HCT116 (cell line): ENCODE results near the gene CYB5B. TPM values are rescaled to one million over a fixed set of nuclear protein-coding genes. Genes with fewer than 3 reads are reported as not detected.

Experiments used
- ATAC-seq: fragments of 200-7000 bp; cut with Tn5 transposase; 2 replicates; pipeline ENCODE4 v1.9.1; 2020; ENCODE audit warnings: mild to moderate bottlenecking, moderate library complexity
- BruUV-seq: library from RNA; stranded (reverse); fragments of 400-500 nt; replicated peaks from 2 replicates; lab custom pipeline; 2021; lab: Mats Ljungman, UMichigan
- CTCF ChIA-PET: fragments of 300-600 bp; sonication (Branson Sonifier 250); formaldehyde crosslinking; loops from one replicate; lab custom pipeline; 2021; ENCODE audit warnings: antibody characterized with exemption; lab: Charles Lee
- POLR2A ChIA-PET: fragments of 300-600, 350-600 bp; sonication (Branson Sonifier 250); formaldehyde crosslinking; loops from one replicate; lab custom pipeline; 2021; ENCODE audit warnings: antibody characterized with exemption; lab: Charles Lee
- RAD21 ChIA-PET, 2 experiments: fragments of 300-600 bp; sonication (Branson Sonifier 250); formaldehyde crosslinking; loops; one replicate each; lab custom pipeline; 2023; ENCODE audit warnings: low total read pairs in 2 of 2; ENCODE audit not compliant: uncharacterized antibody in 2 of 2, unreplicated experiment in 2 of 2, low non-redundant PET in 1 of 2; lab: Charles Lee
- DNase-seq: peaks from one replicate; pipeline ENCODE4 v3.0.0-alpha.2; 2010; ENCODE audit warnings: low read depth, low spot score
- H2AFZ ChIP-seq: fragments of 200-600 bp; shearing (Covaris generic), sonication (generic); 2 replicates; pipeline ENCODE4 v1.6.1; 2017; ENCODE audit warnings: low read depth, mixed run types, mixed read lengths, antibody characterized with exemption, low read length; ENCODE audit not compliant: poor library complexity, severe bottlenecking
- H3K27ac ChIP-seq: 2 replicates; pipeline ENCODE4 v1.5.1; 2012; ENCODE audit warnings: low read depth, low read length
- H3K27me3 ChIP-seq: fragments of 200-600 bp; sonication (generic); 2 replicates; pipeline ENCODE4 v1.6.1; 2016; ENCODE audit warnings: mixed run types, low read length, mixed read lengths; ENCODE audit not compliant: insufficient read depth
- H3K36me3 ChIP-seq, 2 experiments: fragments of 200-500 bp in 1 of 2; fragments of 200-600 bp in 1 of 2; sonication (Bioruptor generic) in 1 of 2; sonication (generic) in 1 of 2; 2 replicates each; pipeline versions ENCODE4 v1.5.1 to v1.6.1; 2014 to 2016; ENCODE audit warnings: low read length in 2 of 2, inconsistent platforms in 1 of 2, mixed read lengths in 1 of 2, mixed run types in 1 of 2; ENCODE audit not compliant: insufficient read depth in 2 of 2, control insufficient read depth in 1 of 2
- H3K4me1 ChIP-seq, 2 experiments: fragments of 200-600 bp in 1 of 2; sonication (generic) in 1 of 2; 2 replicates each; pipeline versions ENCODE4 v1.5.1 to v1.6.1; 2012 to 2017; ENCODE audit warnings: low read length in 2 of 2, inconsistent platforms in 1 of 2, mild to moderate bottlenecking in 1 of 2, mixed read lengths in 1 of 2, mixed run types in 1 of 2, moderate library complexity in 1 of 2; ENCODE audit not compliant: insufficient read depth in 2 of 2, control insufficient read depth in 1 of 2
- H3K4me2 ChIP-seq: fragments of 200-600 bp; sonication (generic); 2 replicates; pipeline ENCODE4 v1.6.1; 2017; ENCODE audit warnings: mixed run types, low read length, mixed read lengths
- H3K4me3 ChIP-seq, 2 experiments: fragments of 200-600 bp in 1 of 2; sonication (generic) in 1 of 2; replicated peaks in 1 of 2; 2 replicates each; pipeline ENCODE4 v1.5.1; 2011 to 2016; ENCODE audit warnings: low read length in 2 of 2, control low read depth in 1 of 2, low read depth in 1 of 2, mild to moderate bottlenecking in 1 of 2, mixed read lengths in 1 of 2, mixed run types in 1 of 2
- H3K79me2 ChIP-seq: fragments of 200-600 bp; sonication (generic); 2 replicates; pipeline ENCODE4 v1.6.1; 2017; ENCODE audit warnings: mild to moderate bottlenecking, mixed run types, low read length, moderate library complexity, mixed read lengths; ENCODE audit not compliant: insufficient read depth
- H3K9ac ChIP-seq: fragments of 200-600 bp; sonication (generic); 2 replicates; pipeline ENCODE4 v1.6.1; 2016; ENCODE audit warnings: low read length, mixed read lengths
- H3K9me2 ChIP-seq: fragments of 200-600 bp; sonication (generic), shearing (Covaris generic); 2 replicates; pipeline ENCODE4 v1.6.1; 2017; ENCODE audit warnings: mixed run types, mild to moderate bottlenecking, moderate library complexity; ENCODE audit not compliant: insufficient read depth
- H3K9me3 ChIP-seq, 2 experiments: fragments of 200-500 bp in 1 of 2; fragments of 200-600 bp in 1 of 2; sonication (Bioruptor generic) in 1 of 2; sonication (generic) in 1 of 2; 2 replicates each; pipeline ENCODE4 v1.6.1; 2014 to 2017; ENCODE audit warnings: low read length in 2 of 2, mixed read lengths in 2 of 2, inconsistent platforms in 1 of 2, low read depth in 1 of 2, mild to moderate bottlenecking in 1 of 2, mixed run types in 1 of 2, moderate library complexity in 1 of 2; ENCODE audit not compliant: control insufficient read depth in 1 of 2, insufficient read depth in 1 of 2
- H4K20me1 ChIP-seq: fragments of 200-600 bp; sonication (generic), shearing (Covaris generic); 2 replicates; pipeline ENCODE4 v1.6.1; 2017; ENCODE audit warnings: mixed run types, mild to moderate bottlenecking, moderate library complexity; ENCODE audit not compliant: insufficient read depth
- CBX3 ChIP-seq: IDR thresholded peaks from 2 replicates; pipeline ENCODE4 v1.6.1; 2012; ENCODE audit warnings: low read depth
- ELF1 ChIP-seq: IDR thresholded peaks from 2 replicates; pipeline ENCODE4 v1.6.1; 2012; ENCODE audit warnings: low read depth, borderline replicate concordance
- EZH2 ChIP-seq: fragments of 200-600 bp; sonication (generic); IDR thresholded peaks from 2 replicates; pipeline ENCODE4 v1.6.1; 2017; ENCODE audit warnings: antibody characterized with exemption, mixed run types
- FOSL1 ChIP-seq: IDR thresholded peaks from 2 replicates; pipeline ENCODE4 v1.6.1; 2012; ENCODE audit warnings: low read depth
- SP1 ChIP-seq: IDR thresholded peaks from 2 replicates; pipeline ENCODE4 v1.6.1; 2012; ENCODE audit warnings: low read depth
- ZFX ChIP-seq: fragments of 450-650 bp; IDR thresholded peaks from 2 replicates; pipeline ENCODE4 v1.6.1; 2017
- ZNF274 ChIP-seq: fragments of 200-500 bp; sonication (Bioruptor generic); IDR thresholded peaks from 2 replicates; pipeline ENCODE4 v1.6.1; 2014; ENCODE audit warnings: mild to moderate bottlenecking, low read depth, low read length, inconsistent platforms
- intact Hi-C: fragments of 100-400 bp; cut with micrococcal nuclease; formaldehyde crosslinking; loops from 2 replicates; pipeline ENCODE4 v1.10.0; 2022
- total RNA-seq: library from RNA; stranded (reverse); gene quantifications from one replicate; pipeline ENCODE4 v1.2.1, GENCODE V29; 2021; ENCODE audit not compliant: unreplicated experiment
- TF ChIP-seq, protein P1 (sequence below): IDR thresholded peaks from 2 replicates; pipeline ENCODE4 v1.6.1; 2012; ENCODE audit warnings: low read depth

The CYB5B gene
- total RNA-seq, 1 experiment from 2014 or later, result 689 TPM

DNA sequence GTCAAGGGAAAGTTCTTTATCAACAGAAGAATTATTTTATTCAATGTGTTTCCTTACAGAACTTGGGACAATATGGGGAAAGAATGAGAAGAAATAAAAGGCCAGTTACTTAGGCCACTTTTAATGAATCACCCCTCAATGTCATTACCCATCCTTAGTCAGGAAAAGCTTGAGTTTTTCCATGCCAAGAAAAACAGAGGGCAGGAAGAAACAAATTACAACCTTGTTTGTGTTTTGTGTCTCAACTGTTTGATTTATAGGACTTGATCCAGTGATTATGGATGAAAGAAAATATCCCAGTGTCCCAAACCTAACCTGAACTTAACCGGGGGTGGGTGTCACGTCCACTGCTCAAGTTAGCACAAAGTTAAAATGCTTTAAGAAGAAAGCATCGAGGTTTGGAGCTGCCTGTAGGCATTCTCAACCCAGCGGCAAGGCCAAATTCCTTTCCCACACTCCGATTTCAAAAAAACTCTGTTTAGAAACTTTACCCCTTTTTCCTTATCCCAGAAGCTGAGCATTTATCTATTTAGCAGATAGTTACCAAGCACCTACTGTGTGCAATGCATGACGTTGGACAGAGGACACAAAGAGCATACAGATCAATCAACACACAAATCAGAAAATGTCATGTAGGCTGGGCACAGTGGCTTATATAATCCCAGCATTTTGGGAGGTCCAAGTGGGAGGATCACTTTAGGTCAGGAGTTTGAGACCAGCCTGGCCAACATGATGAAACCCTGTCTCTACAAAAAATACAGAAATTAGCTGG lies 14.0 kb upstream of the CYB5B start (continued):
- TF ChIP-seq EZH2 (no peak), ZNF274 (no peak), ZFX (no peak)
- TF ChIP-seq, protein P1, sequence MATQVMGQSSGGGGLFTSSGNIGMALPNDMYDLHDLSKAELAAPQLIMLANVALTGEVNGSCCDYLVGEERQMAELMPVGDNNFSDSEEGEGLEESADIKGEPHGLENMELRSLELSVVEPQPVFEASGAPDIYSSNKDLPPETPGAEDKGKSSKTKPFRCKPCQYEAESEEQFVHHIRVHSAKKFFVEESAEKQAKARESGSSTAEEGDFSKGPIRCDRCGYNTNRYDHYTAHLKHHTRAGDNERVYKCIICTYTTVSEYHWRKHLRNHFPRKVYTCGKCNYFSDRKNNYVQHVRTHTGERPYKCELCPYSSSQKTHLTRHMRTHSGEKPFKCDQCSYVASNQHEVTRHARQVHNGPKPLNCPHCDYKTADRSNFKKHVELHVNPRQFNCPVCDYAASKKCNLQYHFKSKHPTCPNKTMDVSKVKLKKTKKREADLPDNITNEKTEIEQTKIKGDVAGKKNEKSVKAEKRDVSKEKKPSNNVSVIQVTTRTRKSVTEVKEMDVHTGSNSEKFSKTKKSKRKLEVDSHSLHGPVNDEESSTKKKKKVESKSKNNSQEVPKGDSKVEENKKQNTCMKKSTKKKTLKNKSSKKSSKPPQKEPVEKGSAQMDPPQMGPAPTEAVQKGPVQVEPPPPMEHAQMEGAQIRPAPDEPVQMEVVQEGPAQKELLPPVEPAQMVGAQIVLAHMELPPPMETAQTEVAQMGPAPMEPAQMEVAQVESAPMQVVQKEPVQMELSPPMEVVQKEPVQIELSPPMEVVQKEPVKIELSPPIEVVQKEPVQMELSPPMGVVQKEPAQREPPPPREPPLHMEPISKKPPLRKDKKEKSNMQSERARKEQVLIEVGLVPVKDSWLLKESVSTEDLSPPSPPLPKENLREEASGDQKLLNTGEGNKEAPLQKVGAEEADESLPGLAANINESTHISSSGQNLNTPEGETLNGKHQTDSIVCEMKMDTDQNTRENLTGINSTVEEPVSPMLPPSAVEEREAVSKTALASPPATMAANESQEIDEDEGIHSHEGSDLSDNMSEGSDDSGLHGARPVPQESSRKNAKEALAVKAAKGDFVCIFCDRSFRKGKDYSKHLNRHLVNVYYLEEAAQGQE, result no peak

DNA sequence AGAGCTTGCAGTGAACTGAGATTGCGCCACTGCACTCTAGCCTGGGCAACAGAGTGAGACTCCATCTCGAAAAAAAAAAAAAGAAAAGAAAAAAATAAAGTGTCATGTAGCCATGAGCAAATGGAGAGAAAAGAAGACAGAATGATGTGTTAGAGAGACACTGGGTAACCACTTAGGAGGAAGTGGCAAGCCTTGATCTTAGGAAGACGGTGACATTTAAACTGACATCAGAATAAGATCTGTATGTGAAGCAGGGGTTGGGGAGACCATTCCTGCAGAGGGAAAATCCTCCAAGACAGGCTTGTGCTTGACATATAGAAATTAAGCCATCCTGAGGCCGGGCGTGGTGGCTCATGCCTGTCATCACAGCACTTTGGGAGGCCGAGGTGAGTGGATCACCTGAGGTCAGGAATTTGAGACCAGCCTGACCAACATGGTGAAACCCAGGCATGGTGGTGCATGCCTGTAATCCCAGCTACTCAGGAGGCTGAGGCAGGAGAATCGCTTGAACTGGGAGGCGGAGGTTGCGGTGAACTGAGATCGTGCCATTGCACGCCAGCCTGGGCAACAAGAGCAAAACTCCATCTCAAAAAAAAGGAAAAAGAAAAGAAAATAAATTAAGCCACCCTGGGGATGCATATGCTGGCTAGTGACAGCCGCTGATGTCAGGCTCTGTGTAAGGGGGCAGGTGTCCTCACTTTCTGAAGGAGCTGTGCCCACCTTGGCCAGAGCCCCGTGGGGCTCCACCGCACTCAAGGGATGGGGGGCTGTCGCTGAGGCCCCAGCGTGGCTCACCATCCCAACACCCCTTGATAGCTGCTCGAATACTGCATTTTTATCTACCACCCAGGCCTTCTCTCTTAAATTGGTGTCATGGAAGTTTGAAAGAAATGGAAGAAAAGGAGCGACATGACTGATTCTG lies 13.1 kb upstream of the CYB5B start:
- Histone ChIP-seq H4K20me1 (no peaks in the 10 kb centered on the region), H3K9ac (peak overlapping the region; percentile 67), H3K27me3 (no peaks in the 10 kb centered on the region)
- intact Hi-C loops, result no loop called here
- CTCF ChIA-PET, result interaction anchor here (3.0 kb wide), 1 partner anchor 15 kb away, joined by 20 read pairs; no protein-coding TSS in a partner anchor
- TF ChIP-seq ELF1 (no peak), ZNF274 (no peak), FOSL1 (no peak), CBX3 (no peak), SP1 (no peak), EZH2 (no peak), ZFX (no peak)
- TF ChIP-seq, protein P1, result no peak
- TF ChIP-seq, all 23 proteins: peak for 0
- Histone ChIP-seq H3K9me3 (no peaks in the 10 kb centered on the region), H3K4me3 (0 out of 4 replicates have a peak overlapping the region, but pooled peaks of 1 of the 2 experiments have one; percentile 20), H3K4me2 (peak overlapping the region; percentile 54), H3K36me3 (no peaks in the 10 kb centered on the region), H3K9me2 (no peaks in the 10 kb centered on the region), H2AFZ (no peak overlapping the region), H3K4me1 (peaks cover 63 to 93% of the 10 kb centered on the region in 2 experiments), H3K79me2 (peaks cover 3% of the 10 kb centered on the region; the same call in 1 of the 2 replicates), H3K27ac (peak overlapping the region; percentile 99)
- no peak for DNase-seq
- ChIA-PET RAD21 (no interaction called here), POLR2A (interaction anchor here (1.2 to 4.5 kb wide), 6 partner anchors 10 to 118 kb away, joined by 3 to 65 read pairs (median 6); no protein-coding TSS in a partner anchor)
- BruUV-seq, result no TSS peak
- no peak for ATAC-seq
